B cell (primary cell): Measurements from ENCODE around the gene SLC9A7.

Experiments
- CTCF ChIP-seq: fragments of 200-600 bp; IDR thresholded peaks from one replicate; pipeline ENCODE4 v1.8.0; 2022; ENCODE audit warnings: antibody characterized with exemption, mild to moderate bottlenecking
- EZH2 ChIP-seq: IDR thresholded peaks from 2 replicates; pipeline ENCODE4 v1.6.1; 2012; ENCODE audit warnings: borderline replicate concordance, low read depth, mild to moderate bottlenecking, moderate library complexity, low read length; ENCODE audit not compliant: insufficient read depth, poor library complexity, severe bottlenecking

- no peak for TF ChIP-seq CTCF
- no peak for TF ChIP-seq EZH2
Observed at GRCh38 chrX:46715530-46715929, 43.4 kb downstream of the SLC9A7 start.
